ENCODE data around the gene EFHB.
"Not testable (repeated sequence)": the region's sequence is repeated elsewhere in the genome, so short reads cannot be mapped to it uniquely, and the experiment has no call there.

Gene EFHB

GRCh38 chr3:19934098-19934566 is at the start of gene EFHB:
Gene EFHB, minus strand, starts transcription at chr3:19934217. Its CDS starts 199 bp downstream, at chr3:19934018.
- no peak for DNase-seq

- no peak for DNase-seq
Measured at GRCh38 chr3:19972054-19972453, 38.0 kb upstream of the EFHB start.

- no peak for DNase-seq
Measured at GRCh38 chr3:19970327-19970726, 36.3 kb upstream of the EFHB start.

GRCh38 chr3:19967812-19968211 is 33.8 kb upstream of the EFHB start:
- DNase-seq: no peak

- DNase-seq: no peak
Measured at GRCh38 chr3:19967208-19967607, 33.2 kb upstream of the EFHB start.

GRCh38 chr3:19961960-19962359 is 27.9 kb upstream of the EFHB start:
- DNase-seq: no peak

- no peak for DNase-seq
Measured at GRCh38 chr3:19960696-19961095, 26.7 kb upstream of the EFHB start.

- DNase-seq: no peak
Measured at GRCh38 chr3:19959505-19959904, 25.5 kb upstream of the EFHB start.

- DNase-seq: not testable (repeated sequence)
Measured at GRCh38 chr3:19957354-19957753, 23.3 kb upstream of the EFHB start.

- DNase-seq: no peak
Measured at GRCh38 chr3:19954676-19955075, 20.7 kb upstream of the EFHB start.

GRCh38 chr3:19950316-19950715 is 16.3 kb upstream of the EFHB start:
- DNase-seq: no peak

GRCh38 chr3:19948226-19948591 is 14.2 kb upstream of the EFHB start:
- no peak for DNase-seq

- peak; percentile 45 to 56 for DNase-seq
Measured at GRCh38 chr3:19947549-19948225, 13.7 kb upstream of the EFHB start.

GRCh38 chr3:19946832-19947548 is 13.0 kb upstream of the EFHB start, which contains the start of gene RAB5A:
Gene RAB5A, plus strand, starts transcription at chr3:19947097. Its CDS starts 3,802 bp downstream, at chr3:19950899.
- peak; percentile 96 to 97 for DNase-seq

GRCh38 chr3:19945969-19946831 is 12.2 kb upstream of the EFHB start:
- DNase-seq: peak in 1 of 2 donors; percentile 8

- no peak for DNase-seq
Measured at GRCh38 chr3:19945534-19945933, 11.5 kb upstream of the EFHB start.

GRCh38 chr3:19940643-19941042 is 6.6 kb upstream of the EFHB start:
- no peak for DNase-seq

- no peak for DNase-seq
Measured at GRCh38 chr3:19938295-19938627, 4.2 kb upstream of the EFHB start.

- no peak for DNase-seq
Measured at GRCh38 chr3:19937459-19938294, 3.7 kb upstream of the EFHB start.

- DNase-seq: no peak
Measured at GRCh38 chr3:19932422-19932821, 1.6 kb downstream of the EFHB start.

- no peak for DNase-seq
Measured at GRCh38 chr3:19931767-19932188, 2.2 kb downstream of the EFHB start.

GRCh38 chr3:19931180-19931692 is 2.8 kb downstream of the EFHB start:
- no peak for DNase-seq

All from activated CD4-positive, alpha-beta T cell treated with anti-CD3 and anti-CD28 coated beads for 4 hours (primary cell).